K562 (cell line): Measurements from ENCODE around the gene PFKFB2. TPM values are rescaled to one million over a fixed set of nuclear protein-coding genes. Genes with fewer than 3 reads are reported as not detected.

Experiments
- CEBPB ChIP-seq: fragments of 450-650 bp; IDR thresholded peaks from 2 replicates; pipeline ENCODE4 v1.6.1; 2016; ENCODE audit warnings: missing genetic modification characterization, missing compliant biosample characterization
- CHD2 ChIP-seq: IDR thresholded peaks from 2 replicates; pipeline ENCODE4 v1.6.1; 2011; ENCODE audit warnings: low read depth, low read length
- NFYB ChIP-seq: IDR thresholded peaks from 2 replicates; pipeline ENCODE4 v1.6.1; 2011; ENCODE audit warnings: mild to moderate bottlenecking, moderate library complexity; ENCODE audit not compliant: insufficient read length; ENCODE audit errors: extremely low read depth
- SETDB1 ChIP-seq: IDR thresholded peaks from one replicate; pipeline ENCODE4 v1.6.1; 2012; ENCODE audit warnings: low read length, control low read depth, inconsistent platforms
- ZNF407 ChIP-seq: fragments of 450-650 bp; IDR thresholded peaks from 2 replicates; pipeline ENCODE4 v1.6.1; 2016; ENCODE audit warnings: low read depth
- polyA plus RNA-seq, 8 experiments: library from polyadenylated mRNA; depleted of rRNA in 4 of 8; stranded (reverse) in 5 of 8; unstranded in 3 of 8; fragments of >200 nt; fragmentation: Nextera tagmentation in 2 of 8; fragmentation: Illumina TruSeq in 1 of 8; extraction: Ambion mirVana in 2 of 8; extraction: Trizol in 1 of 8; gene quantifications; 2 replicates each; pipeline versions ENCODE4 v1.2.1 to v1.2.3, GENCODE V29; 2011 to 2014; ENCODE audit warnings: inconsistent platforms in 1 of 8, missing spikeins in 1 of 8
- total RNA-seq, 7 experiments: library from RNA; depleted of rRNA in 6 of 7; stranded (reverse); fragments of >200 nt in 6 of 7; fragmentation: Illumina TruSeq in 2 of 7; extraction: Trizol in 2 of 7; gene quantifications; 2 replicates each; pipeline versions ENCODE4 v1.2.1 to v1.2.3, GENCODE V29; 2011 to 2021; ENCODE audit warnings: low replicate concordance in 1 of 7
- TF ChIP-seq, protein P1 (sequence below), 2 experiments: fragments of 450-650 bp; formaldehyde crosslinking in 1 of 2; IDR thresholded peaks; 2 replicates each; pipeline versions ENCODE4 v1.4.0 to v1.6.1; 2014 to 2020; ENCODE audit warnings: mild to moderate bottlenecking in 2 of 2, borderline replicate concordance in 1 of 2, low read depth in 1 of 2
- TF ChIP-seq, protein P2 (sequence below): fragments of 450-650 bp; formaldehyde crosslinking; IDR thresholded peaks from 2 replicates; pipeline ENCODE4 v1.4.0; 2020; ENCODE audit warnings: mild to moderate bottlenecking, moderate library complexity

PFKFB2 gene
- total and polyA plus RNA-seq, 9 of the 15 experiments (the other 6 are each of a cell fraction or from before 2014, with no cell fraction given): 6.9 to 26.0 (median 16.4) TPM

- TF ChIP-seq, protein P1, sequence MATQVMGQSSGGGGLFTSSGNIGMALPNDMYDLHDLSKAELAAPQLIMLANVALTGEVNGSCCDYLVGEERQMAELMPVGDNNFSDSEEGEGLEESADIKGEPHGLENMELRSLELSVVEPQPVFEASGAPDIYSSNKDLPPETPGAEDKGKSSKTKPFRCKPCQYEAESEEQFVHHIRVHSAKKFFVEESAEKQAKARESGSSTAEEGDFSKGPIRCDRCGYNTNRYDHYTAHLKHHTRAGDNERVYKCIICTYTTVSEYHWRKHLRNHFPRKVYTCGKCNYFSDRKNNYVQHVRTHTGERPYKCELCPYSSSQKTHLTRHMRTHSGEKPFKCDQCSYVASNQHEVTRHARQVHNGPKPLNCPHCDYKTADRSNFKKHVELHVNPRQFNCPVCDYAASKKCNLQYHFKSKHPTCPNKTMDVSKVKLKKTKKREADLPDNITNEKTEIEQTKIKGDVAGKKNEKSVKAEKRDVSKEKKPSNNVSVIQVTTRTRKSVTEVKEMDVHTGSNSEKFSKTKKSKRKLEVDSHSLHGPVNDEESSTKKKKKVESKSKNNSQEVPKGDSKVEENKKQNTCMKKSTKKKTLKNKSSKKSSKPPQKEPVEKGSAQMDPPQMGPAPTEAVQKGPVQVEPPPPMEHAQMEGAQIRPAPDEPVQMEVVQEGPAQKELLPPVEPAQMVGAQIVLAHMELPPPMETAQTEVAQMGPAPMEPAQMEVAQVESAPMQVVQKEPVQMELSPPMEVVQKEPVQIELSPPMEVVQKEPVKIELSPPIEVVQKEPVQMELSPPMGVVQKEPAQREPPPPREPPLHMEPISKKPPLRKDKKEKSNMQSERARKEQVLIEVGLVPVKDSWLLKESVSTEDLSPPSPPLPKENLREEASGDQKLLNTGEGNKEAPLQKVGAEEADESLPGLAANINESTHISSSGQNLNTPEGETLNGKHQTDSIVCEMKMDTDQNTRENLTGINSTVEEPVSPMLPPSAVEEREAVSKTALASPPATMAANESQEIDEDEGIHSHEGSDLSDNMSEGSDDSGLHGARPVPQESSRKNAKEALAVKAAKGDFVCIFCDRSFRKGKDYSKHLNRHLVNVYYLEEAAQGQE (IDR thresholded peaks at IDR 0.05; ENCODE audit: borderline replicate concordance): no peak
- TF ChIP-seq, protein P1 (CRISPR knock-in tag; IDR thresholded peaks at IDR 0.05; ENCODE audit: low read depth): peak; percentile 78; the same call in 1 of the 2 replicates
- no peak for TF ChIP-seq ZNF407
- no peak for TF ChIP-seq CEBPB
- TF ChIP-seq CHD2: no peak
- TF ChIP-seq, protein P2, sequence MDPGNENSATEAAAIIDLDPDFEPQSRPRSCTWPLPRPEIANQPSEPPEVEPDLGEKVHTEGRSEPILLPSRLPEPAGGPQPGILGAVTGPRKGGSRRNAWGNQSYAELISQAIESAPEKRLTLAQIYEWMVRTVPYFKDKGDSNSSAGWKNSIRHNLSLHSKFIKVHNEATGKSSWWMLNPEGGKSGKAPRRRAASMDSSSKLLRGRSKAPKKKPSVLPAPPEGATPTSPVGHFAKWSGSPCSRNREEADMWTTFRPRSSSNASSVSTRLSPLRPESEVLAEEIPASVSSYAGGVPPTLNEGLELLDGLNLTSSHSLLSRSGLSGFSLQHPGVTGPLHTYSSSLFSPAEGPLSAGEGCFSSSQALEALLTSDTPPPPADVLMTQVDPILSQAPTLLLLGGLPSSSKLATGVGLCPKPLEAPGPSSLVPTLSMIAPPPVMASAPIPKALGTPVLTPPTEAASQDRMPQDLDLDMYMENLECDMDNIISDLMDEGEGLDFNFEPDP (CRISPR knock-in tag): peak; percentile 91; the same call in 1 of the 2 replicates
- no peak for TF ChIP-seq NFYB
- no peak for TF ChIP-seq SETDB1
These were observed 27.8 kb upstream of the PFKFB2 start (continued) for GRCh38 chr1:207025146-207025880.
